Loucy (cell line): ENCODE results near the gene FABP6.

Experiments used
- CTCF ChIP-seq: fragments of 200-600 bp; sonication (generic); conservative IDR thresholded peaks from 2 replicates; pipeline ENCODE4 v1.5.1; 2014; ENCODE audit warnings: mild to moderate bottlenecking, antibody characterized with exemption, low read length
- EZH2phosphoT487 ChIP-seq: fragments of 200-600 bp; IDR thresholded peaks from 2 replicates; pipeline ENCODE4 v1.6.1; 2018; ENCODE audit warnings: antibody characterized with exemption, mild to moderate bottlenecking, moderate library complexity, borderline replicate concordance

DNA sequence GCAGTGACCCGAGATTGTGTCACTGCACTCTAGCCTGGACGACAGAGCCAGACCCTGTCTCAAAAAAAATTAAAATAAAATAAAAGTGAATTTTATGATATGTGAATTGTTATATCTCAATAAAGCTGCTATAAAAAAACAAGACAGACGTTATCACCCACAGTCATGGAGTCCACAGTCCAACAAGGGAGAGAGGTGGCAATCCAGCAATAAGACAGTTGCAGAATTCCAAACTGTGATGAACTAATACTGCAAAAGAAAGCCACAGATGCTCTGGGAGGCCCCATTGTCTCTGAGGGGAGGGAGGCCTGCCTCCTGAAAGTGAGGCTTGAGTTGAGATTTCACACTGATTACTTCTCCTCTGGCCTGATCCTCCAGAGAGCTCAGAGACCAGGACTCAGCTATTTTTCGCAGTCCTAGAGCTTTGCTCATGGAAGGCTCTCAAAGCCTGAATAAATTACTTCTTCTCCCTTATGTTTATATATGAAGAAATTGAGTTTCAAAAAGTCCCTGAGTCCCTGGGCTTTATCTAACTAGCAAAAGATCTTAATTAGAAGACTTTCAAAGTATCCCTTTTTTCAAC, 55.1 kb downstream of the FABP6 start:
- no peak for TF ChIP-seq CTCF
- no peak for TF ChIP-seq EZH2phosphoT487
